Mesendoderm (in vitro differentiated cells): ENCODE results near the gene SLC1A2.

Experiments used
- DNase-seq: peaks from one replicate; pipeline ENCODE4 v3.0.0; 2013
- H2AK5ac ChIP-seq: 2 replicates; pipeline ENCODE4 v1.6.1; 2013; ENCODE audit warnings: low read length, inconsistent platforms
- H2BK120ac ChIP-seq: 2 replicates; pipeline ENCODE4 v1.6.1; 2013; ENCODE audit warnings: low read depth, mild to moderate bottlenecking, low read length, moderate library complexity, mixed read lengths
- H2BK15ac ChIP-seq: replicated peaks from 2 replicates; pipeline ENCODE4 v1.6.1; 2013; ENCODE audit warnings: low read depth, mild to moderate bottlenecking, moderate library complexity
- H2BK5ac ChIP-seq: 2 replicates; pipeline ENCODE4 v1.6.1; 2013; ENCODE audit warnings: low read length, inconsistent platforms
- H3K18ac ChIP-seq: 2 replicates; pipeline ENCODE4 v1.6.1; 2013; ENCODE audit warnings: mild to moderate bottlenecking, low read length, mixed read lengths
- H3K23ac ChIP-seq: one replicate; pipeline ENCODE4 v1.6.1; 2013; ENCODE audit warnings: low read length
- H3K27ac ChIP-seq: 2 replicates; pipeline ENCODE4 v1.5.1; 2013; ENCODE audit warnings: low read depth, mild to moderate bottlenecking, inconsistent platforms, low read length, moderate library complexity
- H3K27me3 ChIP-seq: 2 replicates; pipeline ENCODE4 v1.6.1; 2013; ENCODE audit warnings: low read length, control low read depth, mild to moderate bottlenecking, inconsistent platforms; ENCODE audit not compliant: insufficient read depth, poor library complexity
- H3K36me3 ChIP-seq: 2 replicates; pipeline ENCODE4 v1.6.1; 2013; ENCODE audit warnings: low read length, inconsistent platforms; ENCODE audit not compliant: control insufficient read depth, insufficient read depth
- H3K4ac ChIP-seq: one replicate; pipeline ENCODE4 v1.6.1; 2013; ENCODE audit warnings: low read depth, mild to moderate bottlenecking, low read length, moderate library complexity
- H3K4me1 ChIP-seq: 2 replicates; pipeline ENCODE4 v1.6.1; 2013; ENCODE audit warnings: low read depth, low read length, inconsistent platforms; ENCODE audit not compliant: control insufficient read depth
- H3K4me2 ChIP-seq: 2 replicates; pipeline ENCODE4 v1.6.1; 2013; ENCODE audit warnings: low read length
- H3K4me3 ChIP-seq: 2 replicates; pipeline ENCODE4 v1.5.1; 2013; ENCODE audit warnings: mild to moderate bottlenecking, low read length
- H3K56ac ChIP-seq: one replicate; pipeline ENCODE4 v1.6.1; 2013; ENCODE audit warnings: low read length
- H3K79me1 ChIP-seq: 2 replicates; pipeline ENCODE4 v1.6.1; 2013; ENCODE audit warnings: low read length, inconsistent platforms
- H3K79me2 ChIP-seq: 2 replicates; pipeline ENCODE4 v1.6.1; 2013; ENCODE audit warnings: mild to moderate bottlenecking, low read length; ENCODE audit not compliant: control insufficient read depth, insufficient read depth
- H3K9ac ChIP-seq: 2 replicates; pipeline ENCODE4 v1.6.1; 2013; ENCODE audit warnings: low read length, inconsistent platforms
- H4K5ac ChIP-seq: one replicate; pipeline ENCODE4 v1.6.1; 2013; ENCODE audit warnings: low read length
- H4K8ac ChIP-seq: one replicate; pipeline ENCODE4 v1.6.1; 2013; ENCODE audit warnings: low read depth, mild to moderate bottlenecking, control low read depth, low read length, moderate library complexity
- WGBS: extraction: QIAGEN DNeasy Blood & Tissue Kit; methylation state at CpG from one replicate; pipeline ENCODE4 v1.1.7; 2013; ENCODE audit warnings: low lambda C conversion rate, missing lambda C conversion rate; ENCODE audit not compliant: insufficient coverage; ENCODE audit errors: extremely low coverage; 5-methylcytosine and 5-hydroxymethylcytosine counted together

SLC1A2 gene

DNA sequence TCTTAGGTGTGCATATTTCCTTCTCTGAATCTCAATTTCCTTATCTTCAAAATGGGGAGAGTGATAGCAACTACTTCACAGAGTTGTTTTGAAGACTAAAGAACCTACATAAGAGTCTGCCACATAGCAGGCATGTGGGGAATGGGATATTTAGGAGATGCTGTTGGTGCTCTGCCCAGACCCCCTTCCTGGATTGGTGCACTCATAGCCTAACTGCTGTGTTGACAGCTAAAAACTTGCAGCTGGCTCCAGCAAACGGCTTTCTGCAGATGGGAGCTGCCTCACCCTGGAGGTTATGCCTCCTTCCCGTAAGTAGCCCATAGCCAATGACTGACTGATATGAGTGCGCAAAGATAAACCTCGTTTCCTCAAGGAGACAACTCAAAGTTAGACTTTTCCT, 174.3 kb downstream of the SLC1A2 start:
- H3K27me3 ChIP-seq, result no peaks in the 10 kb centered on the region
- no peak overlapping the region for H2AK5ac ChIP-seq
- no peak overlapping the region for H2BK5ac ChIP-seq
- no peak overlapping the region for H3K4me2 ChIP-seq
- no peak for DNase-seq
- no peaks in the 10 kb centered on the region for H3K79me2 ChIP-seq
- no peak overlapping the region for H3K4ac ChIP-seq
- H4K8ac ChIP-seq, result no peak overlapping the region
- H3K27ac ChIP-seq, result no peak overlapping the region
- no peak overlapping the region for H3K9ac ChIP-seq
- no peak overlapping the region for H3K56ac ChIP-seq
- H4K5ac ChIP-seq, result no peak overlapping the region
- no peaks in the 10 kb centered on the region for H3K4me1 ChIP-seq
- H3K79me1 ChIP-seq, result no peaks in the 10 kb centered on the region
- no CpG with 5 or more reads among the region's 4 CpGs for WGBS
- no peaks in the 10 kb centered on the region for H3K36me3 ChIP-seq
- no peak overlapping the region for H3K4me3 ChIP-seq
- no peak overlapping the region for H2BK120ac ChIP-seq
- no peak overlapping the region for H3K23ac ChIP-seq
- no peak overlapping the region for H3K18ac ChIP-seq
- no peak overlapping the region for H2BK15ac ChIP-seq

GRCh38 chr11:35243774-35244173, 175.6 kb downstream of the SLC1A2 start:
- Histone ChIP-seq H4K5ac (no peak overlapping the region), H3K56ac (no peak overlapping the region), H3K27ac (no peak overlapping the region), H3K23ac (no peak overlapping the region), H2BK15ac (no peak overlapping the region), H3K9ac (no peak overlapping the region), H3K4ac (no peak overlapping the region), H3K4me1 (no peaks in the 10 kb centered on the region), H3K4me3 (no peak overlapping the region), H3K4me2 (no peak overlapping the region), H3K27me3 (no peaks in the 10 kb centered on the region), H2BK120ac (no peak overlapping the region), H4K8ac (no peak overlapping the region), H3K18ac (no peak overlapping the region), H2BK5ac (no peak overlapping the region), H3K36me3 (no peaks in the 10 kb centered on the region), H3K79me1 (no peaks in the 10 kb centered on the region), H2AK5ac (no peak overlapping the region), H3K79me2 (no peaks in the 10 kb centered on the region)
- WGBS, result no CpG with 5 or more reads among the region's 2 CpGs
- no peak for DNase-seq

DNA sequence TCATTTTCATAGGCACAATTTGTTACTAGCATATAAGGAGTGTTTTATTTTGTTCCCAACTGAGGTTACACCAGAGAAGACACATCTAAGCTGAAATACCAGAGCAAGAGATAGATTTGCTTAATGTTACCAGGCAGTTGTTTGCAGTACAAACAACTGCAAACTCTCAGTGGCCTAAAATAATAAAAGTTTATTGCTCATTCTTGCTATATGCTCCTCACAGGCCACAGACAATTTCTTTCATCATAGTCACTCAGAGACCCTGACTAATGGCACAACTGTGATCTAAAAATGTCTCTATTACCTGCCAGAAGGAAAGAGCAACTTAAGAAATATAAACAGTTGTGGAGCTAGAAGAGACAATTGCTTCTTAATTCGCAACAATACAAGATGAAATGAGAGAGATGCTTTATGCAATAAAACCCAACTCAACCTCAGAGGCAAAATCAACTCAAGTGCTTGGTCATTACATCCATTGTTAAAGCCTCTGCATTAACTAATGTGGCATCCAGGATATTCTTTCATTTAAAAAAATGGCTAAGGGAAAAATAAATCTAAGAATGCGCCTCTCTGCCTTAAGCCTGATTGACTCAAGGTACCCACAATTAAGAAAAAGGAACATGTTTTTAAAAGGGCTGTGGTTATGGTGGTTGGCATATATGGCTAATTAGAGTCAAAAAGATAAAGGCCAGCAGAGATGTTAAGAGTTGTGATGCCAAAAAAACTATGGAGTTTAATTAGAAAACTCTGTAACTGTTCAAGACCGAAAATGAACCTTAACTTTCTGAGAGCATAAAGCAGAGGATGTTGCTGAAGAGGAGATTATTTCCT, 176.7 kb downstream of the SLC1A2 start:
- no peak overlapping the region for H3K4me3 ChIP-seq
- H3K4me2 ChIP-seq, result no peak overlapping the region
- no peak overlapping the region for H3K27ac ChIP-seq
- no peaks in the 10 kb centered on the region for H3K27me3 ChIP-seq
- WGBS, result no CpG with 5 or more reads among the region's 3 CpGs
- H3K79me2 ChIP-seq, result no peaks in the 10 kb centered on the region
- no peaks in the 10 kb centered on the region for H3K36me3 ChIP-seq
- H2BK5ac ChIP-seq, result no peak overlapping the region
- no peak overlapping the region for H2BK15ac ChIP-seq
- no peak overlapping the region for H3K4ac ChIP-seq
- DNase-seq, result no peak
- no peak overlapping the region for H3K9ac ChIP-seq
- H3K23ac ChIP-seq, result no peak overlapping the region
- H3K56ac ChIP-seq, result no peak overlapping the region
- no peak overlapping the region for H4K8ac ChIP-seq
- no peak overlapping the region for H4K5ac ChIP-seq
- H3K18ac ChIP-seq, result no peak overlapping the region
- H3K79me1 ChIP-seq, result no peaks in the 10 kb centered on the region
- H2BK120ac ChIP-seq, result no peak overlapping the region
- no peak overlapping the region for H2AK5ac ChIP-seq
- no peaks in the 10 kb centered on the region for H3K4me1 ChIP-seq

DNA sequence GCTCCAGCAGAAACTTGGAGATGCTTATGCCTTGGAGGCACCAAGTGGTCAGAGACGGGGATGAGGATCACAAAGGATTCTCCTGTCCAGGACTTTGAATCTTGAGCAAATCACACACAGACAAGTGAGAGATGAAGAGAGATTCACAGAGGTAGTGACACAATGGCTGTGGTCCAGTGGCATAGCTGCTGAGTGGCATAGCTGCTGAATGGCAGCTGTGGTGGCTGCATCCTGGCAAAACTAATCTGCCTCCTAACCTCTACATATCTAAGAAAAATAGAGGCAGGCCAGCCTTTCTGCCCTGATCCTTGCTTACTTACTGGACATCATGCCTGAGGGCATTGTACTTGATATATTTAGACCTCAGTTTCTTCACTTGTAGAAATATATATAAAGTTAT, 177.8 kb downstream of the SLC1A2 start:
- H3K56ac ChIP-seq, result no peak overlapping the region
- no peaks in the 10 kb centered on the region for H3K79me2 ChIP-seq
- H3K4me1 ChIP-seq, result no peaks in the 10 kb centered on the region
- H3K23ac ChIP-seq, result no peak overlapping the region
- H3K9ac ChIP-seq, result no peak overlapping the region
- no peak overlapping the region for H4K8ac ChIP-seq
- no peak for DNase-seq
- no peak overlapping the region for H2BK5ac ChIP-seq
- no peak overlapping the region for H3K4me3 ChIP-seq
- H4K5ac ChIP-seq, result no peak overlapping the region
- H3K4ac ChIP-seq, result no peak overlapping the region
- H3K18ac ChIP-seq, result no peak overlapping the region
- WGBS, result no CpG with 5 or more reads among the region's 1 CpG
- no peak overlapping the region for H3K27ac ChIP-seq
- H2BK15ac ChIP-seq, result no peak overlapping the region
- no peaks in the 10 kb centered on the region for H3K36me3 ChIP-seq
- H3K79me1 ChIP-seq, result no peaks in the 10 kb centered on the region
- no peak overlapping the region for H2AK5ac ChIP-seq
- H2BK120ac ChIP-seq, result no peak overlapping the region
- H3K4me2 ChIP-seq, result no peak overlapping the region
- H3K27me3 ChIP-seq, result no peaks in the 10 kb centered on the region

- Histone ChIP-seq H3K4me1 (no peaks in the 10 kb centered on the region), H3K27me3 (no peaks in the 10 kb centered on the region), H3K9ac (no peak overlapping the region), H2BK120ac (no peak overlapping the region), H3K79me2 (no peaks in the 10 kb centered on the region), H2BK15ac (no peak overlapping the region), H3K4me3 (no peak overlapping the region), H3K18ac (no peak overlapping the region), H2BK5ac (no peak overlapping the region), H4K5ac (no peak overlapping the region), H3K23ac (no peak overlapping the region), H3K4me2 (no peak overlapping the region), H3K79me1 (no peaks in the 10 kb centered on the region), H3K4ac (no peak overlapping the region), H3K36me3 (no peaks in the 10 kb centered on the region), H2AK5ac (no peak overlapping the region), H4K8ac (no peak overlapping the region), H3K27ac (no peak overlapping the region), H3K56ac (no peak overlapping the region)
- no CpG with 5 or more reads among the region's 1 CpG for WGBS
- no peak for DNase-seq
Measured at GRCh38 chr11:35241083-35241482, 178.3 kb downstream of the SLC1A2 start.
